ENCODE data around the gene ADAMTSL3. TPM values are rescaled to one million over a fixed set of nuclear protein-coding genes. Genes with fewer than 3 reads are reported as not detected.

Gene ADAMTSL3
- total and polyA plus RNA-seq, 2 of the 8 experiments (the other 6 are each of a cell fraction or from before 2014, with no cell fraction given): 0.35 to 1.4 TPM

- WGBS, 2 experiments (ENCODE audit: extremely low coverage in 1 of 2, insufficient coverage in 1 of 2, insufficient read length in 1 of 2, insufficient replicate concordance in 2 of 2, low coverage in 1 of 2, low lambda C conversion rate in 2 of 2, missing lambda C conversion rate in 1 of 2): 84% methylated on average over 4 of the region's 4 CpGs; no CpG with 5 or more reads in 1 of the 2 experiments
- no peak overlapping the region for H3K27ac ChIP-seq (ENCODE audit: low read depth, low read length)
- POLR2A ChIA-PET (ENCODE audit: partially characterized antibody): no interaction called here
Measured at GRCh38 chr15:83854321-83854720, 200.4 kb downstream of the ADAMTSL3 start.

More at GRCh38 chr15:83854321-83854720, 200.4 kb downstream of the ADAMTSL3 start:
- no peak overlapping the region for H3K14ac ChIP-seq (ENCODE audit: insufficient read length)
- DNase-seq (ENCODE audit: low read depth in 1 of 2, low spot score in 2 of 2): no peak
- no peak overlapping the region for H2AFZ ChIP-seq (ENCODE audit: low read length)
- no peaks in the 10 kb centered on the region for H3K27me3 ChIP-seq (replicated peaks in 1 of 4; ENCODE audit: control insufficient read depth in 3 of 4, extremely low read depth in 1 of 4, insufficient read depth in 3 of 4, low read length in 3 of 4)
- H2BK20ac ChIP-seq (ENCODE audit: low read length): no peak overlapping the region
- CTCF ChIA-PET (ENCODE audit: partially characterized antibody): interaction anchor here (2.4 kb wide), 1 partner anchor 17 kb away, joined by 6 read pairs; no protein-coding TSS in a partner anchor
- H2BK15ac ChIP-seq (ENCODE audit: low read length): no peak overlapping the region
- no peak for TF ChIP-seq POLR2AphosphoS5 (IDR thresholded peaks at IDR 0.05; ENCODE audit: low read depth, low read length)
- H2BK5ac ChIP-seq (ENCODE audit: low read depth, low read length): no peak overlapping the region
- H4K20me1 ChIP-seq (replicated peaks in 1 of 2; ENCODE audit: control insufficient read depth in 1 of 2, insufficient read depth in 2 of 2, low read length in 2 of 2): peaks cover 0 to 2% of the 10 kb centered on the region in 2 experiments
- H3K4me1 ChIP-seq (replicated peaks in 1 of 4; ENCODE audit: control insufficient read depth in 3 of 4, insufficient read depth in 4 of 4, low read length in 3 of 4): no peaks in the 10 kb centered on the region
- H2BK120ac ChIP-seq (replicated peaks; ENCODE audit: low read depth, low read length): no peak overlapping the region
- no peak overlapping the region for H2BK12ac ChIP-seq (ENCODE audit: low read depth, low read length)
- no peak overlapping the region for H3K4me2 ChIP-seq (ENCODE audit: insufficient read depth in 1 of 2, low read depth in 2 of 2, low read length in 2 of 2)
- no peak overlapping the region for H4K91ac ChIP-seq (replicated peaks; ENCODE audit: insufficient read length, low read length)
- H3K4me3 ChIP-seq (ENCODE audit: extremely low read depth in 1 of 4, insufficient read depth in 2 of 4, low read depth in 3 of 4, low read length in 4 of 4): no peak overlapping the region
- FAIRE-seq: no peak
- no peak overlapping the region for H4K8ac ChIP-seq (ENCODE audit: extremely low read depth, insufficient read depth, low read length)
- H3K9ac ChIP-seq (replicated peaks in 1 of 4; ENCODE audit: extremely low read depth in 1 of 4, low read depth in 3 of 4, low read length in 3 of 4): no peak overlapping the region
- no peaks in the 10 kb centered on the region for H3K79me2 ChIP-seq (ENCODE audit: control insufficient read depth in 1 of 2, insufficient read depth in 2 of 2, low read length in 2 of 2)
- H3K18ac ChIP-seq (ENCODE audit: extremely low read depth, low read length): no peak overlapping the region
- H4K5ac ChIP-seq (ENCODE audit: insufficient read length, low read depth, low read length): no peak overlapping the region
- H3K4ac ChIP-seq (replicated peaks; ENCODE audit: insufficient read length, low read depth, low read length): no peak overlapping the region
- H3K79me1 ChIP-seq (ENCODE audit: low read depth, low read length): no peaks in the 10 kb centered on the region
- H3K36me3 ChIP-seq (ENCODE audit: control insufficient read depth in 2 of 4, insufficient read depth in 4 of 4, low read length in 3 of 4): no peaks in the 10 kb centered on the region
- no peak overlapping the region for H3K23ac ChIP-seq (ENCODE audit: insufficient read length)
- H2AK5ac ChIP-seq (ENCODE audit: low read depth, low read length): no peak overlapping the region
- no peak overlapping the region for H3K56ac ChIP-seq (replicated peaks; ENCODE audit: insufficient read length, low read depth, low read length)
- no peaks in the 10 kb centered on the region for H3K23me2 ChIP-seq (ENCODE audit: low read depth, low read length)
- H3K9me3 ChIP-seq (ENCODE audit: insufficient read depth in 2 of 2, low read depth in 1 of 2, low read length in 1 of 2): no peaks in the 10 kb centered on the region
